NCI-H1417 (cell line): ENCODE data around the gene ACACB.

ENCODE experiments used
- DNase-seq, 3 experiments: peaks; one replicate each; lab custom pipeline; 2025; lab: John Stamatoyannopoulos, UW

ACACB gene

DNA sequence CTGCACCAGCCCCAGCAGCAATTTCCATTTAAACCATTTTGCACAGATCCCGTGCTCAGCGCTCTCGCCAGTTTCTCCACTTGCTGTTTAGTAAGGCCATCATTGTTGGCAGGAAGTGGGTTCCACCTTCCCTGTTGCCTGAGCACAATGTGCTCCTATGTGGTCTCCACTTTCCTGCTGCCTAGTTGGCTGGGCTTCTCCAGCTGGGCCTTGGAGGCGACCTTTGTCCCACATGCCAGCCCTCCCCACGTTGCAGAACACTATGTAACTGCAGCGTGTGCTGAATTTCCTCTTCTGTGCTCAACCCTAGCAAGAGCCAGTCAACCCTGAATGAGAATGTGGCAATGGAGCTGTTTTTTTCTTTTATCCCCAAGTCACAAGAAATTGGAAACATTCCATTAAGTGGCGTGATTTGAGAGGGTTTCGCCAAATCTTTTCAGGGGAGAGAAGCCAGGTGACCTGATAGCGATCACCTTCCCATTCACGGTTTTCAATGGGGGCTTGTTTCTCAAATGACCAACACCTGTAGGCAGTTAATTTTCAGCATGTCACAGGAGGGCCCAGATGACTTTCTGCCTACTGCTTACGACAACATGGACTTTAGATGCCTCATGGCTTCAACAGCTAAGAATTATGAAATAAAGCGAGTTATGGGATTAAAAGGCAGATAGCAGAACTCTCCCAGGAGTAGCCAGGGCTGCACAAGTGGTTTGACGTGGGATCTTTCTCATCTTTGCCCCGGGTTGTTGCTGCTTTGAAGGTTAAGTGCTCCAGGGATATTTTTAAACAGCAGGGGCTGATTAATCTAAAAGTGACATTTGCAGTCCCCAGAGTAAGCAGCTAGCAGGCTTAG lies at the start of gene ACACB:
TSS of gene ACACB (plus strand) at position 830 of the 853 bp plus-strand sequence. CDS start 22,819 bp downstream, outside the sequence.
- DNase-seq, result no peak

DNA sequence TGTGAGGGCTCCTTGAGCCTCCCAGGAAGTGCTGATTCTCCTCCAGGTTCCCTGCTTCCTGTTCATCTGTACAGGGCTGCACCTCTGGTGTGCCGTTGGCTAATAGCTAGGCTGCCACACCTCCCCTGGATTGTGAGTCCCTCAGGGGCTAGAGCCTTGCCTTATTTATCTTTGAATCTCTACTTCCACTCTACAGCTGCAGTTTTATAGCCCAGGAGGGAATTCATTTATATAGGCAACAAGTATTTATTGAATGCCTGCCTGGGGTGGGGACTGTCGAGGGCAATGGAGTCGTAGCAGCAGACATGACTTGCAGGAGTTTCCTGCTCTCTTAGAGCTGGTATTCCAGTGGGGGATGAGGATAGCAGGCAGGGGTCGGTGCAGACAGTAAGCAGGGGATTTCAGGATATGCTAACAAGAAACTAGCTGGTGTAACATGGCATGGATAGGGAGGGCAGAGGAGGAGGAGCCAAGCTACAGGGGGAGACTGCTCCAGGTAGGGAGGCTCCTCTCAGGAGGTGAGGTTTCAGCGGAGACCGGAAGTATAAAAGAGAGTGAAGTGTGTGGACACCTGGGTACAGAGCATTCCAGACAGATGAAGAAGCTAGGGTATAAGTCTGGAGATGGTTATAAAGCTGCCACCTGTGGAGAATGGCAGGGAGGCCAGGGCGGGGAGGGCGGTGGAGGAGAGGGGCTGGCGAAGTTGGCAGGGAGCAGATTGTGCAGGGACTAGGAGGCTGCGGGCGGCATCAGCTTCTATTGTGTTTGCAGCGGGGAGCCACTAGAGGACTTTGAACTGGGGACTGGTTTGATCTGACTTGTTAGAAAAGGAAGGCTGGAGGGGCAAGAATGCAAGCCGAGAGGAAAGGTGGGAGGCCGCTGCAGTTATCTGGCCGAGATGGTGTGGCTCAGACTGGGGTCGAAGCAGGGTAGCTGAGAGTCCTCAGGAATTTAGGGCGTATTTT lies 46.8 kb upstream of the ACACB start:
- peak in 1 of 3 experiments; percentile 16 for DNase-seq

DNA sequence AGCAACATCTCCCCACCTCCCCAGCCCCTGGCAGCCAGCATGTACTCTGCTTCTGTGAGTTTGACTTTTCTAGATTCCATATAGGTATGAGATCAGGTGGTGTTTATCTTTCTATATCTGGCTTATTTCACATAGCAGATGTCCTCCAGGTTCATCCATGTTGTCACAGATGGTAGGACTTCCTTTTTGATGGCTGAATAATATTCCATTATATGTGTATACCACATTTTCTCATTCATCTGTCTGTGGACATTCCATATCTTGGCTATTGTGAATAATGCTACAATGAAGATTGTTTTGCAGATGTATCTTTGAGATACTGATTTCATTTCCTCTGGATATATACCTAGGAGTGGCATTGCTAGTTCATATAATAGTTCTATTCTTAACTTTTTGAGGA lies 41.5 kb upstream of the ACACB start:
- DNase-seq, result no peak

DNA sequence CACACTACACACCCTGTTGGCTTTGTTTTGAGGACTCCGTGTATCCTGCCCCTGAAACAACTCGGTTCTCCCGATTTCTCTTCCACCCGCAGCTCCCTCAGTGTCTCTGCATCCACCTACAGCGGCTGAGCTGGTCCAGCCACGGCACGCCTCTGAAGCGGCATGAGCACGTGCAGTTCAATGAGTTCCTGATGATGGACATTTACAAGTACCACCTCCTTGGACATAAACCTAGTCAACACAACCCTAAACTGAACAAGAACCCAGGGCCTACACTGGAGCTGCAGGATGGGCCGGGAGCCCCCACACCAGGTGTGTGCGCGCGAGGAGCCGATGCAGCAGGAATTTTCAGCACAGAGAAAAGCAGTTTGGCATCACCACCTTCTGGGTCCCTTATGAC lies 33.6 kb upstream of the ACACB start:
- no peak for DNase-seq

DNA sequence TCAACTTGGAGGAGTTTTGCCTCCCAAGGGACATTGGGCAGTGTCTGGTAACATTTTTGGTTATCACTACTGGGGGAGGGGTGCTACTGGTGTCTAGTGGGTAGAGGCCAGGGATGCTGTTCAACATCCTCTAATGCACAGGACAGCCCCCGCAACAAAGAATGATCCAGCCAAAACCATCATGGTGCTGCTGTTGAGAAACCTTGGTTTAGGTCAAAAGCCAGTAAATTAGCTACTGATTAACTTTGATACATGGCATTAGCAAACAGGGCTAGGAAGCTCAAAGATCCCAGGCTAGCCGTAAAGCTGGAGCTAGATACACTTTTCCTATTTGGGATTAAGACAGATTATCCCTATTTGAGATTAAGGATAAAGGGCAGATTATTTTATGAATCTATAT lies 32.0 kb upstream of the ACACB start:
- DNase-seq, result no peak

DNA sequence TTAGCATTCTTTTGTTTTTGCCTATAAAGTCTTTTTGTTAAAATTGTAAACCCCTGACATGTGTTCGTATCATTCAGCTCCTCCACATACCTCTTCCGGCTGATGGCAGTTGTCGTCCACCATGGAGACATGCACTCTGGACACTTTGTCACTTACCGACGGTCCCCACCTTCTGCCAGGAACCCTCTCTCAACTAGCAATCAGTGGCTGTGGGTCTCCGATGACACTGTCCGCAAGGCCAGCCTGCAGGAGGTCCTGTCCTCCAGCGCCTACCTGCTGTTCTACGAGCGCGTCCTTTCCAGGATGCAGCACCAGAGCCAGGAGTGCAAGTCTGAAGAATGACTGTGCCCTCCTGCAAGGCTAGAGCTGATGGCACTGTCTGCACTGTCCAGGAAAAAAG lies 30.8 kb upstream of the ACACB start:
- no peak for DNase-seq

DNA sequence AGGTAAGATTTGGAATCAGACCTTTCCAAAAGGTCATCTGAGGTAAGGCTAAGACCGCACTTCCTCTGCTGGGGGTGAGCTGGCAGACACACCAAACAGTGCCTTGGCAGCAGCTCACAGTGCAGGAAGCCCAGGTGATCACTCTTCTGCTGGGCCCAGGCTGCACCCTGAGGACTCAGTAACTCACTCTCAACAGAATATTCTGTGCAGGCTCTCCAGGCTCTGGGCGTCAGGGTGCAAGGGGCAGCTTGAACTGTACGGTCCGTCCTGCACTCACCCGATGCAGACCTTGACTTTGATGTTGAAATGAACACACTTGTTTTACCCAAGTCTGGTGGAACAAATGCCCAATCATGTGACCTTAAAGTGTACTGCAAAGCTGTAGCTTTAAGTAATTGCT lies 29.1 kb upstream of the ACACB start:
- no peak for DNase-seq

DNA sequence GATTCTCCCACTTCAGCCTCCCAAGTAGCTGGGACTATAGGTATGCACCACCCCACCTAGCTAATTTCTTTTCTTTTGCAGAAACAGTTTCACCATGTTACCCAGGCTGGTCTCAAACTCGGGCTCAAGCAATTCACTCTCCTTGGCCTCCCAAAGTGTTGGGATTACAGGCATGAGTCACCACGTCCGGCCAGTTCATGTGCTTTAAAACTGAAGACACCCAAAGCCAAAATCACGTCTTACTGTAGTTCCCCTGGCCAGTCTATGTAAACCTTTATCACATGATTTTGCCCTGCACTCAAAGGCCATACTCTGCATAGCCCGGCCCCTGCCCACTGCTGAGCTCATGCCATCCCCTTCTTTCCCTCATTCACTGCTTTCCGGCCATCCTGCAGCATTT lies 27.6 kb upstream of the ACACB start:
- no peak for DNase-seq

DNA sequence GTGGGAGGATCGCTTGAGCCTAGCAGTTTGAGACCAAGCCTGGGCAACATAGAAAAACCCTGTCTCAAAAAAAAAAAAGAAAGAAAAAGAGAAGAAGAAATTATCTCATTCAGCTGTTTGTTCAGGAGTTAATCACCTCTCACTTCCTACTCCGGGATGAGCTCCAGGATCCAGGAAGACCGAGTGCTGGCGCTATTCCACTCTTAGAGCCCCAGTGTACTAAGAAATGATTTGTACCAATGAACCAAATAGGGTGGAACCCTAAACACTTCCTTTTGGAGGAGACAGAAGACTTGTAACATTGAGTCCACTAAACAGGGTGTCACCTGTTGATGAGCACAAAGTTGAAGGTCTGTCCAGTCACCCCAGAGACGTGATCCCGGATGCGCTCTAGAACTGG lies 26.7 kb upstream of the ACACB start:
- DNase-seq, result no peak

DNA sequence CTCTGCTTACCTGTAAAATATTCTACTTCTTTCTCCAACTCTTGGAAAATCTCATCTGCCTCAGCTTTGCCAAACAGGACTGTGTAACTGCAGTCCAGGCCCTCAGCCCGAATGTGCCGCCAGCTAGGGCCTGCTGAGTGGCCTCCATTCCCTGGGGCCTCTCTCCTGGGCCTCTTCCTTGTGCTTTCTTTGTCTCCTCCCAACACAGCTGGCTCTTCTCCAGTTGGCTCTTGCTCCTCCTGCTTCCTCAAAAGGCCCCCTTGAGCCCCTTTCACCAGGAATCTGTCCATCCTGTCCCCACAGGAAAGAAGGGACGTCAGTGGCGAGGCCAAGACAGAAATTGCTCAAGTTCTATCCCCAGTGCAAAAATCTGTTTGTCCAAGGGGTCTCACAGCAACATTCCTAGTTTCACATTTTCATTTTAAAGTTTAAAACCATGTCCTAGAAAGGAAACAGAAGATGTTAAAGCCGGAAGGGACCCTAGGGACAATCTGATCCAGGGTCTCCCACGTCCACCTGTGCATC lies 23.8 kb upstream of the ACACB start:
- DNase-seq, result peak in 1 of 3 experiments; percentile 25

DNA sequence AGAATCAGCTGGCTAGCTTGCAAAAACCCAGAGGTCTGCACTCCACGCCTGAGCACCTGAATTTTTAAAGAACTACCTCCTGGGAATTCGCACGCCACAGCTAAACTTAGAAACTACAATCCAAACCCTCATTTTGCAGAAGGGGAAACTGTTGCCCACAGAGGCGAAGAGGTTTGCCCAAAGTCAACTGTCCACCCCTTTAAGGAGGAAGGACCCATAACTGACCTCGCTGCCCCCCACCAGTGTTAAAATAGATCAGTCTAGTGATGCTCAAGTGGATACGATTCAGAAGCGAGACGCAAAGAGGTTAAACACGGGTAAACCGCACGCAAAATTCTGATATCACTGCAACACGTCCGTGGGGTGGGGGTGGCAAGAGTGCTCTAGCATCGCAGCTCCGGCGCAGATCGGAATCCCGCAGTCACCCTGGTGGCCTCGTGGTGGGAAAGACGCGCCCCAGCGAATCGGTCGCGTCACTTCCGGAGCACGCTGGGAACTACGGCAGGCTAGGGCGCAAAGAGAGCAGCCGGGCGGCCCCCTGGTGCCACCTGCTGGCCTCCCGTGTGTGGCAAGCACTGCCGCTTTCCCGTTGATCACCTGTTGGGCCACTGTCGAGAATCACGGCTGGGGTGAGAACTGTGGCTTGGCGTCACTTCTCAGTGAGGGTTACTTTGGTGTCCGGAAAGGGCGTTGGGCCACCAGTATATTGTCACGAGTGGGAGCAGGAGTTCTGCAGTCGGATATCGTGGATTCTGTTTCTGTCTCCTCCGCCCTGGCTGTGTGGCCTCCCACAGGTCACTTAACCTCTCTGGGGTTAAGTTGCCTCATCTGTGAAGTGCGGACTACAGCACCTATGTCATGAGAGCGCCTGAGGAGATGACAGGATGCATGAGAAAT lies 23.1 kb upstream of the ACACB start, which contains the start of gene ALKBH2:
TSS of gene ALKBH2 (minus strand) at position 451 of the 897 bp plus-strand sequence. CDS start 686 bp downstream, outside the sequence.
- peak; percentile 93 to 97 (median 95) for DNase-seq

DNA sequence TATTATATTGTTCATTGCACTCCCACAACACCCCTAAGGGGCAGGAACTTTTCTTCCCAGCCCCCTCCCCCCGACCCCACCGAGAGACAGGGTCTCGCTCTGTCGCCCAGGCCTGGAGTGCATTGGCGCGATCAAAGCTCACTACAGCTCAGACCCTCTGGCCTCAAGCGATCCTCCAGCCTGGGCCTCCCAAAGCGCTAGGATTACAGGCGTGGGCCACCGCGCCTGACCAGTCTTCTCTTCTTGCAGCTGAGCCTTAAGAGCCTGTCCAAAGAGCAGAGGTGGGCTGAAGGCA lies 19.3 kb upstream of the ACACB start:
- DNase-seq, result no peak

DNA sequence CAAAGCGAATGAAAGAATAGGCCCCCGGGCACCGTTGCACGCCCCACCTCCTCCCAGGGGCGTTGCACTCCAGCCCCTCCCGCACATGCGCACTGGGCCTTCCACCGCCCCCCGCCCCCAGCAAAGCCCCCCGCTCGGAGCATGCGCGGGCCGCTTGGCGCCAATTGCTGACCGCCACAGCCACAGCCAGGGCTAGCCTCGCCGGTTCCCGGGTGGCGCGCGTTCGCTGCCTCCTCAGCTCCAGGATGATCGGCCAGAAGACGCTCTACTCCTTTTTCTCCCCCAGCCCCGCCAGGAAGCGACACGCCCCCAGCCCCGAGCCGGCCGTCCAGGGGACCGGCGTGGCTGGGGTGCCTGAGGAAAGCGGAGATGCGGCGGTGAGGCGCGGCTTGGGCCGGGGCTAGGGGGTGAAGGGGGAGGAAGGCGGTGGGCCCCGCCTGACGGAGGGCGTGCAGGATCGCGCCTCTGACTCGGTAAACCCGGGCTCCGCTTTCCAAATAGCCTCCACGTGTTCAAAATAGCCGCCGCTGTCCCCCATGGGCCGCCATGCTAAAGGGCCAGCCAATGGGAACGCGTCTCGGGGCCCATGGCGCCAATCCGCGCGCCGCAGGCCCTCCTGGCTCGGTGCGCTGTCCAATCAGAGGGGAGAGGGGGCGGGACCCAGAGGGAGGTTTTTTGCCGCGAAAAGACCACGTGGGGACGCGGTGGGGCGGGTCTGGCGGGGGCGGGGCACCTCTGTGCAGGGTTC lies 18.8 kb upstream of the ACACB start, which contains the start of gene UNG:
TSS of gene UNG (plus strand) at position 163 of the 748 bp plus-strand sequence. CDS start at position 246, 83 bp downstream.
- DNase-seq, result peak; percentile 98 to 99 (median 98)

DNA sequence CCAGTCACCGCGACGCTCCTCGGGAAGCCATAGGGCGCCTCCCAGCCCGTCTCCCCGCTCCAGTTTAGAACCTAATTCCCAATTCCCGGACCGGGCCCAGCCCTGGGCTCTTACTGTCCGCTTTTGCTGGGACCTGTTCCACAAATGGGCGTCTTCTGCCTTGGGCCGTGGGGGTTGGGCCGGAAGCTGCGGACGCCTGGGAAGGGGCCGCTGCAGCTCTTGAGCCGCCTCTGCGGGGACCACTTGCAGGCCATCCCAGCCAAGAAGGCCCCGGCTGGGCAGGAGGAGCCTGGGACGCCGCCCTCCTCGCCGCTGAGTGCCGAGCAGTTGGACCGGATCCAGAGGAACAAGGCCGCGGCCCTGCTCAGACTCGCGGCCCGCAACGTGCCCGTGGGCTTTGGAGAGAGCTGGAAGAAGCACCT lies 18.2 kb upstream of the ACACB start:
- DNase-seq, result no peak

DNA sequence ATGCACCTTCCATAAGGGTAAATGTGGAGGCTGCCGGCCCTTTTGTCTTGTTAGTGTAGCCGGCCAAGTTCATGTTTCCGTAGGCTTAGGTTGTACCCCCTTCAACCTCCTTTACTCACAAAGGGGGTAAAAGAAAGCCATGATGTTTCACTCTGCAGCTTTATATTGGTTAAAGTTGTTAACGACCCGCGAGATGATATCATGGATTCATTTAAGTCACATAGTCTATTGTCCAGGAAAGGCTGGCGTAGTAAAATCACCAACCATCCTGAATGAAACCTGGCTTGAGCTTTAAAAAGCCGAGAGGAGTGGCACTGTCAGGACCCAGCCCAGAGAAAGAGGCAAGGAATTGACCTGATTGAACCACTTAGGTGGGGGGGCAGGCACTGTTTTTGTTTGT lies 17.7 kb upstream of the ACACB start:
- peak in 1 of 3 experiments; percentile 54 for DNase-seq

DNA sequence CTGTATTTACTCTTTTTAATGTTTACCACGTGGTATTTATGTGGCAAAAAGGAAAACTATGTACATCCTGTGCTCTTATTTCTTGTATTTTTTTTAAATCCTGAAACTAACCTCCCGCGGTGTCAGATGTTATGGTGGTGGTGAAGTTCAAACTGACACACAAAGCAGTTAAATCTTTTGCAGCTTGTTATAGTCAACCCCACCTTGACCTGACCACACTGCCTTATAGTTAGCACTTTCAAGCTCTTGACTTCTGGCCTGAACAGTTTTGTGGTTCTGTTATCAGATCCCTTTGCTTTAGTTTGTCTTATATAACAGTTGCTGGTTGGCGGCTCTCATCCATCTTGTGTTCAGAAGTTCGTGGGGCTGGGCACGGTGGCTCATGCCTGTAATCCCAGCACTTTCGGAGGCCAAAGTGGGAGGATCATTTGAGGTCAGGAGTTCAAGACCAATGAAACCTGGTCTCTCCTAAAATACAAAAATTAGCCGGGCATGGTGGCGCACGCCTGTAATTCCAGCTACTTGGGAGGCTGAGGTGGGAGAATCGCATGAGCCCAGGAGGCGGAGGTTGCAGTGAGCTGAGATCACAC lies 16.9 kb upstream of the ACACB start:
- no peak for DNase-seq

DNA sequence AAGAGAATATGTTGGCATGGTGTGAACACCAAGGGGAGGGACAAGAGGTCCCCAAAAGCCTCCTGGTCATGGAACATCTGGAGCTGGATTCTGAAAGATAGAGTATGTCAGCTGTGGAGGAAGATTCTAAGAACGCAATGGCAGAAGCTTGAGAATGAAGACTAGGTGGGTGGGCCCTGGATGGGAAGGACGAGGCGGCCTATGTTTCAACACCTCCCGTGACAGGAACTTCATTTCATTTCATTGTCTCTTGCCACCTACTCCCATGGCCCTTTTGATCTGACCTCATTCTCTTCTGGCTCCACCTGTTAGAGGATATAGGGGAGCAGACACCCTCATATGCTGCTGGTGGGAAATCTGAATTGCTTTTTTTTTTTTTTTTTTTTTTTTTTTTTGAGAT lies 15.6 kb upstream of the ACACB start:
- DNase-seq, result no peak

DNA sequence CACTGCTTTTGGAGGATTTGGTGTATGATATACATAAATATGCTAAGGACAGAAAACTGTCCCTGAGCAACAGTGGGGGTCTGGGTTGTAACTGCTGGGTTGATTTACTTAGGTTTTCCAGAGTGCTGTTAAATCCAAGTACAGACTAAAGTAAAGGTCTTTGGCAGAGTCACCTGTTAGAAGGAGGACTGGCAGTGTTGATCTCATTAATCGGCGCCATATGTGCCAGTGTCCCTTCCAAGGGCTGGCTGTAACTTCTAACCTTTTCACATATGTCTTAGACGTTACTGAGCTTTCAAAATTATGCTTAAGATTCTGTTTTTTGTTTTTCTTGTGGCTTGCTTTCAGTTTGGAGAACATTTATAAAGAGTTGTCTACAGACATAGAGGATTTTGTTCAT lies 13.9 kb upstream of the ACACB start:
- no peak for DNase-seq

DNA sequence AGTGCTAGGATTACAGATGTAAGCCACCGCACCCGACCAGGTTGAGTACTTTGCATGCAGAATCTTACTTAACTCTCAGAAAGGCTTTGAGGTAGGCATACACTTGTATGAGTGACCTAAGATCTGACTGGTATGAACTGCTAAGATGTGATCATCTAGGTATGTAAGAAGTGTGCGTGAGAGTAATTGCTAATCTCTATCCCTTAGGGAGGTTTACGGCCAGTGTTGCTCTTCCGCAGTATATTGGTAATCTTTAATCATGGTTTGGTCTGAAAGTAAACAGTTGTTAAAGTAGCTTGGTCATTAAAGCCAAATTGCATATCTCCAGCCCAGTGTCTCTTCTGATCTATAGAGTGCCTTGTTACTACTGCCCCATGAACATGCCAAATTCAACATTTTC lies 11.2 kb upstream of the ACACB start:
- no peak for DNase-seq

DNA sequence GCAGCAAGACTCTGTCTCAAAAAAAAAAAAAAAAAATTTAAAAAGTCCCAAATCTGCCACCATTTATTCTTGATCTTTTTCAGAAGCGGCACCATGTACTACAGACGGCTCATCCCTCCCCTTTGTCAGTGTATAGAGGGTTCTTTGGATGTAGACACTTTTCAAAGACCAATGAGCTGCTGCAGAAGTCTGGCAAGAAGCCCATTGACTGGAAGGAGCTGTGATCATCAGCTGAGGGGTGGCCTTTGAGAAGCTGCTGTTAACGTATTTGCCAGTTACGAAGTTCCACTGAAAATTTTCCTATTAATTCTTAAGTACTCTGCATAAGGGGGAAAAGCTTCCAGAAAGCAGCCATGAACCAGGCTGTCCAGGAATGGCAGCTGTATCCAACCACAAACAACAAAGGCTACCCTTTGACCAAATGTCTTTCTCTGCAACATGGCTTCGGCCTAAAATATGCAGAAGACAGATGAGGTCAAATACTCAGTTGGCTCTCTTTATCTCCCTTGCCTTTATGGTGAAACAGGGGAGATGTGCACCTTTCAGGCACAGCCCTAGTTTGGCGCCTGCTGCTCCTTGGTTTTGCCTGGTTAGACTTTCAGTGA lies 6.5 kb upstream of the ACACB start:
- peak in 1 of 3 experiments; percentile 32 for DNase-seq
